DND-41 (cell line): ENCODE measurements around the gene GALNT18.

Experiments used
- CTCF ChIP-seq: IDR thresholded peaks from 2 replicates; pipeline ENCODE4 v1.5.1; 2012; ENCODE audit warnings: borderline replicate concordance, low read length, moderate library complexity, mild to moderate bottlenecking; ENCODE audit not compliant: poor library complexity, severe bottlenecking; ENCODE audit errors: extremely low read depth
- EZH2 ChIP-seq: IDR thresholded peaks from 3 replicates; pipeline ENCODE4 v1.6.1; 2012; ENCODE audit warnings: borderline replicate concordance, low read depth, mild to moderate bottlenecking, moderate library complexity, low read length, inconsistent platforms; ENCODE audit not compliant: severe bottlenecking

DNA sequence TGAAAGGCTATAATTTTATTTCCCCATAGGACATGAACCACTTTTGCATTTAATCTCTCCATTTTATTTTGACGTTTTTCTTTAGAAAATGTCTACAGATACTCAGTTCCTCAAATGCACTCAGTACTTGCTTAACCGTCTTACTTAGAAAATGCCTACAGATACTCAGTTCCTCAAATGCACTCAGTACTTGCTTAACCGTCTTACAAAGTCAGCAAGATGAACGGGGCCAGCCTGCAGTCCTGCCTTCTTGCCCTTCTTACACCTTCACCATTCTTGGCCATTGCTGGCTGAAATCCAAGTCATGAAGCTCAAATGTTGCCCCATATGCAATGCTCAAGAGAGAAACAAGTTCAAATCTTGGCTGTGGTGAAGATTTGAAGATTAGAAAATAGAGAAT is 302.8 kb downstream of the GALNT18 start:
- TF ChIP-seq EZH2 (no peak), CTCF (no peak)
